GM13976 (cell line): ENCODE results near the gene TAF1B.

Experiments used
- DNase-seq: peaks from one replicate; pipeline ENCODE4 v3.0.0; 2012; ENCODE audit warnings: low spot score
- CTCF ChIP-seq: IDR thresholded peaks from 2 replicates; pipeline ENCODE4 v1.5.1; 2012; ENCODE audit warnings: borderline replicate concordance, mild to moderate bottlenecking; ENCODE audit not compliant: insufficient read depth; ENCODE audit errors: extremely low read depth, missing control alignments, control extremely low read depth
- in situ Hi-C: fragments of 300-500 bp; cut with MboI; formaldehyde crosslinking; loops from one replicate; pipeline ENCODE4 v1.12.0; 2022; ENCODE audit warnings: low sequenced_read_pairs, mixed read lengths, inconsistent platforms; ENCODE audit not compliant: unreplicated experiment

TAF1B gene

GRCh38 chr2:9949992-9950520 is 106.8 kb downstream of the TAF1B start:
- in situ Hi-C loops, result no loop called here
- TF ChIP-seq CTCF, result no peak
- no peak for DNase-seq

- DNase-seq, result peak; percentile 81
- in situ Hi-C loops, result no loop called here
- peak; percentile 14 for TF ChIP-seq CTCF
Measured at GRCh38 chr2:9950521-9951271, 107.4 kb downstream of the TAF1B start.

GRCh38 chr2:9951272-9951521 is 107.9 kb downstream of the TAF1B start:
- TF ChIP-seq CTCF, result no peak
- no peak for DNase-seq
- in situ Hi-C loops, result no loop called here

- no peak for TF ChIP-seq CTCF
- peak; percentile 99 for DNase-seq
- in situ Hi-C loops, result no loop called here
Measured at GRCh38 chr2:9951522-9952285, 108.4 kb downstream of the TAF1B start, which contains the start of gene GRHL1. Gene GRHL1 (plus strand): TSS chr2:9951693. CDS start chr2:9951834, 141 bp downstream.

- in situ Hi-C loops, result no loop called here
- DNase-seq, result no peak
- TF ChIP-seq CTCF, result no peak
Measured at GRCh38 chr2:9952286-9952737, 109.0 kb downstream of the TAF1B start.

- in situ Hi-C loops, result no loop called here
- no peak for TF ChIP-seq CTCF
- no peak for DNase-seq
Measured at GRCh38 chr2:9952856-9953503, 109.7 kb downstream of the TAF1B start.
